NOMO-1 treated with dmso at 0.1 percent for 144 hours (cell line): ENCODE results near the gene MDGA2.
"Not testable (repeated sequence)": the region's sequence is repeated elsewhere in the genome, so short reads cannot be mapped to it uniquely, and the experiment has no call there.

Experiments used
- DNase-seq: peaks from one replicate; lab custom pipeline; 2025; ENCODE audit not compliant: unreplicated experiment; lab: John Stamatoyannopoulos, UW

The MDGA2 gene

DNA sequence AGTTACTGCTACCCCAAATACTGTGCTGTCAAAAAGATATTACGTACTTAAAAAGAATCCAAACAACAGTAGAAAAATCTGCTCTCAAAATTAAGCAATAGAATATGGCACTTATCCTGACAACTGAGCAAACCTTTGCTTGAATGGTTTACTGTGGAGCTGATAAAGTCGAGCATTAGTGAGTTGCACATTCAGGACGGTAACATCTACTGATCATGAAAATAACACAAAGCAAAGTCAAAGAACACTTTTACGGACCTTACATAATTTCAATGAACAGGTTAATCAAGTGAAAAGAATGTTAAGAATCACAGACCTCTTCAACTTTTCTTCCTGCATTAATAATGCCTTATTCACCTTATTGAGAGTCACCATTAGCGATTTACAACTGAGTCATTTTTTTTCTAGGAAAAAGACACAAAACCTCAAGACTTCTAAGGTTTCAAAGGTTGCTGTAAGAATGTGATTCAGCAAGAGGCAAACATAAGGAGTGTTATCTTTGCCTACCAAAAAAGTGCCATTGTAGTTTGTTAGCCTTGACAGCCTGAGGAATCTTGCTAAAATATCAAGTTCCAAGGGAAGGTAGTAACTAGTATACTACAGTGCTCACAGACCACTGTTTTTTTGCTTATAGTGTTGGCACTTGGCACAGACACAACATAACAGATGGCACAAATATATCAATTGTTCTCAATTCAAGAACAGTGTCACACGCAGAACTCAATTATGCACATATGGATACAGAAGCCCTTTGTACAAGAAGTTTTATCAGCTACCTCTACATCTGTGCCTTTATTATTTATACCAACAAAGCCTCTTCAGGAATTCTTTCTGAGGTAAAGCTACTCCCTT is 689.6 kb downstream of the MDGA2 start:
- DNase-seq: no peak

DNA sequence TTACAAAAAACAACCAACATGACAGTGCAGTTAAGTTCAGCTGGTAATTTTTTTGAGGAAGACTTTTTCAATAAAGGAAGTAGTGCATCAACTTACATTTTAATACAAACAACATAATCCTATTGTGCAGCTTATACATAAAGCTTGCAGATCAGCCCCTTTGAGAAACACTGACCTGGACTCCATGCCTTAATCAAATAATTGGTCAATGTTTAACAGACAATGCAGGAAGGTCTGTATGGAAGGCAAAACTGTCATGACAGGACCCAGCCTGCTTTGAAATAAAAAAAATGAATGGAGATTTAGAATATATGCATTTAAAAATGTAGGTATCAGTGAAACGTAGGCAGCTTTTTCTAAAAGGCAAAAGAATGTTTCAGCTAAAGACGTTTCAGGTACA is 702.1 kb downstream of the MDGA2 start:
- DNase-seq: no peak

DNA sequence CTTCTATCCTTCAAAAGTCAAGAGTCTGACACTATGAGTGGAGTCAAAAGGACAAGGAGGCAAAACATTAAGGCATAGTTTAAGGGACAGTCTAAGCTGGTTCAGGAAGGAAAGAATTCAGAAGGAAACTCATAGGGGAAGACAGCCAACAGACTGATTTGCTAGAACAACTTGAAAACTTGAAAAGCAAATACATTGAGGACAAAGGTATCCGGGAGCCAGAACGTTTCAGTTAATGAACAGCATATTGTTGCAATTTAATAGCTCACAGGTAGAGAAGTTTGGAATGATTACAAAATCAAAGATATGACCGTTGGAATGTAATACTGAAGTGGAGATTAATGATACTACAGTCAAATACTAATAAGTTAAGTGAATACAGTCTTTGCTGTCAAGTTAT is 711.0 kb downstream of the MDGA2 start:
- no peak for DNase-seq

GRCh38 chr14:46951103-46951502 is 724.3 kb downstream of the MDGA2 start:
- no peak for DNase-seq

DNA sequence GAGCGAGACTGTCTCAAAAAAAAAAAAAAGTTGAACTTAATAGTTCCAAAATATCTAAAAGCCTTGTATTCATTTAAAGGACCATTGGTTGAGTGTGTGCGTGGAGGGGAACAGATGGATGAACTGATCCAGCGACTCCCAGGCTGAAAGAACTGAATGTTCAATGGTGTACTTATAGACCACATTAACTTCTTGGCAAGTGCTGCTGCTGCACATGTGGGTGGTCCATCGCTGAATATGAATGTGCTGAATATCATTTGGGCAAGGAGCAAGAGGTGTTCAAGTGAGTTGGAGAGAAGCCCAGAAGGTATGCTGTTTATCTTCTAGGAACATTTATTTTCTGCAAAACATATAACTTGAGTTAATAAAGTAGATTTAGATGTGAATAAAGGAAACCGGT is 734.8 kb downstream of the MDGA2 start:
- DNase-seq: no peak

- DNase-seq: no peak
These were observed 754.9 kb downstream of the MDGA2 start for GRCh38 chr14:46920542-46920941.

GRCh38 chr14:46915539-46915938 is 759.9 kb downstream of the MDGA2 start:
- not testable (repeated sequence) for DNase-seq

- DNase-seq: no peak
These were observed 772.6 kb downstream of the MDGA2 start for GRCh38 chr14:46902837-46903236.

DNA sequence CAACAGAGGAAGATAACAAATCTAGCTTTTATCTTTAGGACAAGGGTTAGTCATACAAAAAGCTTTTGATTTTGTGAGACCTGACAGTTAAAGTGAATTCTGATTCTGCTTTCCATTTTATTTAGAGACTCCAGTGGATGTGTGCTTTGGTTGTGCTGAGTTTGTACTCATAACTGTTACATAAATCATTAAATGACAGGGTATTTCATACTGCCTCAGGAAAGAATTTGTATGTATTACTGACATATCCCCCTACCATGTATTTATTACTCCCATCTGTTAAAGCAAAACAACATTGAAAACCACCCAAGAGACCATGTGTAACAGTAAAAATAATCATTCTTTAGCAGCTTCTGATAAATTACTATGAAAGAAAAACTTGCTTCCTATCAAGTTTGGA is 780.9 kb downstream of the MDGA2 start:
- DNase-seq: no peak

DNA sequence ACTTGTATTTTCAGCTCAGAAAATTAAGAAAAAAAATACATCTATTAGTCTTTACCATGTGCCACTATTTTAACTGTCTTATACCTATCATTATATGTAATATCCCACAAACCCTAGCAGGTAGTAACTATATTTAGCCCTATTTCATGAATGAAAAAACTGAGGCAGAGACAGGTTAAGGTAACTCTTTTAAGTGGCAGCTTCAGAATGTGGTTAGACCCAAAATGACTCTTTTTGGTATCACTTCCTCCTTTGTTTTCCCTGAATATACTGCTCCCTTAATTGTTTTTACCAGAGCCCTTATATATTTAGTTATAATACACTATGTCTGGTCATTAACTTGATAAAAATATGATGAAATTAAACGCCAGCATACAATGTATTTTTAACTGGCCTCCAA is 788.3 kb downstream of the MDGA2 start:
- DNase-seq: no peak

- no peak for DNase-seq
These were observed 789.8 kb downstream of the MDGA2 start for GRCh38 chr14:46885566-46885965.

- no peak for DNase-seq
These were observed 813.7 kb downstream of the MDGA2 start for GRCh38 chr14:46861753-46862152.

DNA sequence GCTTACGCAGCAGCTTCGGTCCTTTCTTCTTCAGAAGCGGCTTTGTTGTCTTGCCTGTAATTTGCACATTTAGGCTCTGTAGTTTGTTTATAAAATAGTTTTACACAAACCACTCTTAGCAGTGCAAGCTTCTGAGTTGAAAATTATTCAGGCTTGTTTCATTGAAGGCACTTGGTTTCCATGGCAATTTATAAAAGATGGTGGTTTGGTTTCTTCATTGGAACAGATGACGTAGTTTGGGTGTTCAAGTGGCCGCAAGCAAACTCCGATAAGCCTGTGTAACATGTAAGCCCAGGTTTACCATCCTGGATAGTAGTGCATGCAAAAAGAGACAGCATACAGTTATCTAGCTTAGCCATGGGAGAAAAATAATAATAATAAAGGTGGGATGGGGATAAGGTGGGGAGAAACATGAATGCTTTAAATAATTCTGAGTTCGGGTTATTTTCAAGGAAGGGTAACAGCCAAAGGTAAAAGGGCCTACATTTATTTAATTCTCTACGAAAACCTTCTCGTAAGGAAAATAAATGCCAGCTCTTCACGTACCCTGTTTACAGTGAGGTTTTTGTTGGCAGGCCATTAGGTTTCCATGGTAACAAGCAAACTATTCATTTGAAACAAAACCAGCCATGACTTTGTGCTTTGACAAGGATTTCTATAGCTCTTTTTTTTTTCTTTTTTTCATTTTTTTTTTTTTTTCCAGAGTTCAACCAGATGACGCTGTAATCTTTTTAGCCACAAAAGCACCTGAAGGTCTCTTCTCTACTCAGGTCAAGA is 834.3 kb downstream of the MDGA2 start:
- DNase-seq: no peak

- DNase-seq: no peak
These were observed 855.1 kb downstream of the MDGA2 start for GRCh38 chr14:46820291-46820690.

GRCh38 chr14:46819117-46819516 is 856.3 kb downstream of the MDGA2 start:
- no peak for DNase-seq

DNA sequence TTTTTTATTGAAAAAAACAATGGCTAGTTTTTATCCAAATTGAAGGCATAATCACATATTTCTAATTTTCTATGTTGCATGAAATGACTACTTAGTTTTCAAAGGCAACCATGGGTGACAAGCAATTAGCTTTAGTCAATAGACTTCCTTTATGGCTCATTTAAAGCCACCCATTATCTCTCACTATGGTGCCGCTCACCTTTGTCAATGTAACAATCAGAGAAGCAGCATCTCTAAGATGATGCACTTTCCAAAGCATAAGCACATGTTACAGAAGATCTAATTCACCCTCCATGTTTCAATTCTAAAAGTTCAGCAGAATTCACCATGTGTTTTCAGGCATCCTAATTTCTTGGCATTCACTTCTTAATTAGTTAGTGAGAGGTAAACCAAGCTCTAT is 857.3 kb downstream of the MDGA2 start:
- no peak for DNase-seq

DNA sequence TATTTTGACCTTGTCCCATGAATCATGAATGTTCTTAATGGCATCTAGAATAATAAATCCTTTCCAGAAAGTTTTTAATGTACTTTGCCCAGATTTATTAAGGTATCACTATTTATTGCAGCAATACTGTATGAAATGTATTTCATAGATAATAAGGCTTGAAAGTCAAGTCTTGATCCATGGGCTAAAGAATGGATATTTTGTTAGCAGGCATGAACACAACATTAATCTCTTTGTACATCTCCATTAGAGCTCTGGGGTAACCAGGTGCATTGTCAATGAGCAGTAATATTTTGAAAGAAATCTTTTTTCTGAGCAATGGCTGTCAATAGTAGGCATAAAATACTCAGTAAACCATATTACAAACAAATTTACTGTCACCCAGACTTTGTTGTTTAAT is 882.3 kb downstream of the MDGA2 start:
- no peak for DNase-seq
